ENCODE data around the gene ACTR1A.

GRCh38 chr10:102450374-102451104 is 52.0 kb downstream of the ACTR1A start:
- TF ChIP-seq CTCF (IDR thresholded peaks at IDR 0.05): no peak
- no peak for TF ChIP-seq EZH2 (IDR thresholded peaks at IDR 0.05; ENCODE audit: borderline replicate concordance, insufficient read depth, low read depth, low read length, poor library complexity, severe bottlenecking)
